Stimulated activated CD8-positive, alpha-beta memory T cell treated with anti-CD3 and anti-CD28 coated beads, Interleukin-7, amount 100 ng/mL, for 48 hours (primary cell): ENCODE results near the gene ADAR.

Experiments used
- DNase-seq, 2 donors: peaks; one replicate each; pipeline ENCODE4 v3.0.0-alpha.2; 2020; ENCODE audit warnings: low read depth in 1 of 2; ENCODE audit errors: extremely low read depth in 1 of 2

ADAR gene

DNA sequence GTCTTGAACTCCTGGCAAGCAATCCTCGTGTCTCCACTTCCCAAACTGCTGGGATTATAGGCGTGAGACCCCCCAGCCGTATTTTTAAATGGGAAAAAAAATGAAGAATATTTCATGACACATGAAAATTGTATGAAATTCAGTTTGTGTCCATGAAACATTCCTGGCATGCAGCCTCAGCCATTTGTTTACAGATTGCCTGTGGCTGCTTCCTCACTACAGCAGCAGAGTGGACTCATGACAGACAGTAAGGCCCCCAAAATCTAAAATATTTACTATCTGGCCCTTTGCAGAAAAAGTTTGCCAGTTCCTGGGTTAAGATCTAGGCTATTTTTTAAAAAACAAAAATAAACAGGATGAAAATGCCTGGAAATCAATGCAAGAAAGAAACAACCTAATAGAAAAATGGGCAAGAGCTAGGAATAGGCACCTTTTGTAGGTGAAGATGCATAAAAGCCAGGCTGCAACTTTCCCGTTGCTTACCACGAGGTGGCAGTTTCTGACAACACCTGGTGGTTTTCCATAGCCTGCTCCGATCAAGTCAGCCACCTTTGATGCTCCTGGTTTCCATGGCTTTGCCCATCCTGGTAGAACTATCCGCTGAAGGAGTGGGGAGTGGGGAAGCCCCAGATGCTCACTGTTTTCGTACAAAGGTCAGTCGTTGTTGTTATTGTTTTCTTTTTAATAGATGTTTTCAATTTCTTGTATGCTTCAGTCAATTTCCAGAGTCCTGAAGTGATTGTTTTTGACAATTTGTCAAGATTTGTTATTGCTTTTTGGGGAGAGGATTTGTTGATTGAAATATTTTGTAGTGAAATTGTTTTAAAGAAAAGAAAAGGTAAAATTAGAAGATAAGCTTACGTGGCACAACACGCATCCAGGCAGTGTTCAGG, 73.8 kb downstream of the ADAR start:
- no peak for DNase-seq
